ENCODE data around the gene ZBTB16.

GRCh38 chr11:114056409-114056808 lies 3.1 kb upstream of the ZBTB16 start:
- no peak for TF ChIP-seq BRF2 (CRISPR knock-in tag; IDR thresholded peaks at IDR 0.05)
- TF ChIP-seq DDIT3 (CRISPR knock-in tag; IDR thresholded peaks at IDR 0.05): no peak
- no peak for TF ChIP-seq MXD4 (CRISPR knock-in tag; IDR thresholded peaks at IDR 0.05)
- no peak for TF ChIP-seq CHD2 (IDR thresholded peaks at IDR 0.05; ENCODE audit: low read depth, low read length)
- no peak for TF ChIP-seq STAT5B (CRISPR knock-in tag; IDR thresholded peaks at IDR 0.05)

All from HepG2 (cell line).